ENCODE measurements around the gene FHOD3. TPM values are rescaled to one million over a fixed set of nuclear protein-coding genes. Genes with fewer than 3 reads are reported as not detected.

The FHOD3 gene
- total RNA-seq, 4 donors from 2014 or later: 3.5 to 40.0 (median 14.5) TPM

DNA sequence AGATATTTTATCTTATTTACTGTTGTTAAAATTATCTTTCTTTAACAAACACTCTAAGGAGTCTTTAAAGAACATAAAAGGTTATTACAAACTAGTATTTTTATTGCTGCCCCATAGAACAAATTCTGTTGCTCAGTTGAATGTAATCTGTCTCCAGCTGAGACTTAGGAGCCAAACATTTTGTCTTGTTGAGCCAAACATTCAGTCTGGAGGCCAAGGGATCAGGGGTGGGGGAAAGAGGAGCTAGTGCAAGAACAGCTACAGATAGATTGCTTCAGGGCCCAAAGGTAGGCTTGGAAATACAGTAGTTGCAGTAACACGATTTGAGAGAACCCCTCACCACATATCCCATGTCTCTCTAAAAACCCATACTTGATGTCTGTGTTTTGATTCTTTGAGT, 480.1 kb downstream of the FHOD3 start:
- Histone ChIP-seq H3K9me3 (no peaks in the 10 kb centered on the region), H3K27me3 (no peaks in the 10 kb centered on the region), H3K4me1 (no peaks in the 10 kb centered on the region), H3K36me3 (no peaks in the 10 kb centered on the region), H3K4me3 (no peak overlapping the region), H3K27ac (no peak overlapping the region)
- in situ Hi-C loops (cut with MboI; ENCODE audit: low pct_ligation_motif_present in 1 of 4, low pct_unique_long_range_greater_than_20kb in 1 of 4, low sequenced_read_pairs in 3 of 4): no loop called here
- intact Hi-C loops (cut with DNase I; ENCODE audit: low total_unique reads): no loop called here
- TF ChIP-seq POLR2AphosphoS5 (IDR thresholded peaks at IDR 0.05) (no peak), POLR2A (IDR thresholded peaks at IDR 0.05) (no peak), EP300 (IDR thresholded peaks at IDR 0.05; ENCODE audit: low read depth) (no peak)
- TF ChIP-seq, protein P1, sequence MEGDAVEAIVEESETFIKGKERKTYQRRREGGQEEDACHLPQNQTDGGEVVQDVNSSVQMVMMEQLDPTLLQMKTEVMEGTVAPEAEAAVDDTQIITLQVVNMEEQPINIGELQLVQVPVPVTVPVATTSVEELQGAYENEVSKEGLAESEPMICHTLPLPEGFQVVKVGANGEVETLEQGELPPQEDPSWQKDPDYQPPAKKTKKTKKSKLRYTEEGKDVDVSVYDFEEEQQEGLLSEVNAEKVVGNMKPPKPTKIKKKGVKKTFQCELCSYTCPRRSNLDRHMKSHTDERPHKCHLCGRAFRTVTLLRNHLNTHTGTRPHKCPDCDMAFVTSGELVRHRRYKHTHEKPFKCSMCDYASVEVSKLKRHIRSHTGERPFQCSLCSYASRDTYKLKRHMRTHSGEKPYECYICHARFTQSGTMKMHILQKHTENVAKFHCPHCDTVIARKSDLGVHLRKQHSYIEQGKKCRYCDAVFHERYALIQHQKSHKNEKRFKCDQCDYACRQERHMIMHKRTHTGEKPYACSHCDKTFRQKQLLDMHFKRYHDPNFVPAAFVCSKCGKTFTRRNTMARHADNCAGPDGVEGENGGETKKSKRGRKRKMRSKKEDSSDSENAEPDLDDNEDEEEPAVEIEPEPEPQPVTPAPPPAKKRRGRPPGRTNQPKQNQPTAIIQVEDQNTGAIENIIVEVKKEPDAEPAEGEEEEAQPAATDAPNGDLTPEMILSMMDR (IDR thresholded peaks at IDR 0.05): no peak
- DNase-seq: no peak
- 50 to 96% methylated on average over 1 of the region's 1 CpG for WGBS, 2 donors (ENCODE audit: low coverage in 1 of 2)

DNA sequence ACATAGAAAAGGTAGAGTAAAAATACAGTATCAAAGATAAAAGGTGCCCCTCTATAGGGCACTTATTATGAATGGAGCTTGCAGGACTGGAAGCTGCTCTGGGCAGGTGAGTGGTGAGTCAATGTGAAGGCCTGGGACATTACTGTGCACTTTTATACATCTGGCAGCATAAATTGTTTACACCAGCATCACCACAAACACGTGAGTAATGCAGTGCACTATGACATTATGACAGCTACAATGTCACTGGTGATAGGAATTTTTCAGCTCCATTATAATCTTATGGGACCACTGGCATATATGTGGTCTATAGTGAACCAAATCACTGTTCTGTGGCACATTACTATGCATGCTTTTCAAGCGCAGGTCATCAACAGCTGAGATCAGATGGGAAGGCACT, 483.2 kb downstream of the FHOD3 start:
- TF ChIP-seq, protein P1 (IDR thresholded peaks at IDR 0.05): no peak
- TF ChIP-seq POLR2A (IDR thresholded peaks at IDR 0.05): no peak
- TF ChIP-seq POLR2AphosphoS5 (IDR thresholded peaks at IDR 0.05): no peak
- no peak for TF ChIP-seq EP300 (IDR thresholded peaks at IDR 0.05; ENCODE audit: low read depth)
- no peak overlapping the region for H3K27ac ChIP-seq
- no peak for DNase-seq
- H3K4me3 ChIP-seq: no peak overlapping the region
- WGBS, 2 donors (ENCODE audit: low coverage in 1 of 2): 70 to 80% methylated on average over 1 to 2 of the region's 2 CpGs
- no peaks in the 10 kb centered on the region for H3K27me3 ChIP-seq
- intact Hi-C loops (cut with DNase I; ENCODE audit: low total_unique reads): no loop called here
- no peaks in the 10 kb centered on the region for H3K9me3 ChIP-seq
- no peaks in the 10 kb centered on the region for H3K36me3 ChIP-seq
- no peaks in the 10 kb centered on the region for H3K4me1 ChIP-seq
- in situ Hi-C loops (cut with MboI; ENCODE audit: low pct_ligation_motif_present in 1 of 4, low pct_unique_long_range_greater_than_20kb in 1 of 4, low sequenced_read_pairs in 3 of 4): no loop called here

DNA sequence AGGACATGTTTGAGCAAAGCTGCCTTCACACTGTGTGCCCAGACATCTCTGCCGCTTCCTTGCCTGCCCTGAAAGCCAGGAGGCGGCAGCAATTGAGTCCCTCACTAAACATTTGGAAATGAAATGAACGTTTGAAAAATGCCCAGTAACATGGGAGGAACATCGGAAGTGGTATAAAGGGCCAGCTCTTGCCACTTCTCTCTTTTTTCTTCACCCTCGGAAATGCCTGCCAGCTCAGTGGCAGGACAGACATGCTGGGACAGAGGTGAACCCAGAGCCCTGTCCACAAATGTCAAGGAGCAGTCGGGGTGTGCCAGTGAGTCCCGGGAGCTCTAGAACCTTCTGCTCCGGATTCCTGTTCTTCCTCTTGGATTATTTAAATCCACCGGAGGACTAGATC, 485.2 kb downstream of the FHOD3 start:
- DNase-seq: no peak
- WGBS, 2 donors (ENCODE audit: low coverage in 1 of 2): 79 to 92% methylated on average over 6 to 9 of the region's 9 CpGs
- intact Hi-C loops (cut with DNase I; ENCODE audit: low total_unique reads) (no loop called here), in situ Hi-C loops (cut with MboI; ENCODE audit: low pct_ligation_motif_present in 1 of 4, low pct_unique_long_range_greater_than_20kb in 1 of 4, low sequenced_read_pairs in 3 of 4) (no loop called here)
- no peaks in the 10 kb centered on the region for H3K4me1 ChIP-seq
- no peaks in the 10 kb centered on the region for H3K36me3 ChIP-seq
- no peak overlapping the region for H3K27ac ChIP-seq
- TF ChIP-seq, protein P1 (IDR thresholded peaks at IDR 0.05): no peak
- no peak for TF ChIP-seq EP300 (IDR thresholded peaks at IDR 0.05; ENCODE audit: low read depth)
- TF ChIP-seq POLR2AphosphoS5 (IDR thresholded peaks at IDR 0.05): no peak
- no peak for TF ChIP-seq POLR2A (IDR thresholded peaks at IDR 0.05)
- no peak overlapping the region for H3K4me3 ChIP-seq
- no peaks in the 10 kb centered on the region for H3K27me3 ChIP-seq
- no peaks in the 10 kb centered on the region for H3K9me3 ChIP-seq

DNA sequence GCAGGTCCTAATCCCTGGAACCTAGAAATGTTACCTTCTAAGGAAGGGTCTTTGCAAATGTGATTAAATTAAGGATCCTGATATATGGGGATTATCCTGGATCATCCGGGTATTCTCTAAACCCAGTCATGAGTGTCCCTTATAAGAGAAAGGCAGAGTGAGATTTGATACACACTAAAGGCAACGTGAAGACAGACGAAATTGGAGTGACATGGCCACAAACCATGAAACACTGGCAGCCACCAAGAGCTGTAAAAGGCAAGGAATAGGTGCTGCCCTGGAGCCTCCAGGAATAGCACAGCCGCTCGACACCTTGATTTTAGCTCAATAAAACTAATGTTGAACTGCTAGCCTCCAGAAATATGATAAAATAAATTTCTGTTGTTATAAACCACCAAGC, 486.3 kb downstream of the FHOD3 start:
- in situ Hi-C loops (cut with MboI; ENCODE audit: low pct_ligation_motif_present in 1 of 4, low pct_unique_long_range_greater_than_20kb in 1 of 4, low sequenced_read_pairs in 3 of 4): no loop called here

More for the DNA sequence above, 486.3 kb downstream of the FHOD3 start:
- H3K27me3 ChIP-seq: no peaks in the 10 kb centered on the region
- no peaks in the 10 kb centered on the region for H3K36me3 ChIP-seq
- no peak for DNase-seq
- intact Hi-C loops (cut with DNase I; ENCODE audit: low total_unique reads): no loop called here
- H3K27ac ChIP-seq: no peak overlapping the region
- WGBS, 2 donors (ENCODE audit: low coverage in 1 of 2): 98 to 100% methylated on average over 1 to 5 of the region's 5 CpGs
- no peaks in the 10 kb centered on the region for H3K4me1 ChIP-seq
- H3K4me3 ChIP-seq: no peak overlapping the region
- TF ChIP-seq, protein P1 (IDR thresholded peaks at IDR 0.05): no peak
- TF ChIP-seq POLR2A (IDR thresholded peaks at IDR 0.05) (no peak), EP300 (IDR thresholded peaks at IDR 0.05; ENCODE audit: low read depth) (no peak), POLR2AphosphoS5 (IDR thresholded peaks at IDR 0.05) (no peak)
- no peaks in the 10 kb centered on the region for H3K9me3 ChIP-seq
